ENCODE results near the gene MIDN.

DNA sequence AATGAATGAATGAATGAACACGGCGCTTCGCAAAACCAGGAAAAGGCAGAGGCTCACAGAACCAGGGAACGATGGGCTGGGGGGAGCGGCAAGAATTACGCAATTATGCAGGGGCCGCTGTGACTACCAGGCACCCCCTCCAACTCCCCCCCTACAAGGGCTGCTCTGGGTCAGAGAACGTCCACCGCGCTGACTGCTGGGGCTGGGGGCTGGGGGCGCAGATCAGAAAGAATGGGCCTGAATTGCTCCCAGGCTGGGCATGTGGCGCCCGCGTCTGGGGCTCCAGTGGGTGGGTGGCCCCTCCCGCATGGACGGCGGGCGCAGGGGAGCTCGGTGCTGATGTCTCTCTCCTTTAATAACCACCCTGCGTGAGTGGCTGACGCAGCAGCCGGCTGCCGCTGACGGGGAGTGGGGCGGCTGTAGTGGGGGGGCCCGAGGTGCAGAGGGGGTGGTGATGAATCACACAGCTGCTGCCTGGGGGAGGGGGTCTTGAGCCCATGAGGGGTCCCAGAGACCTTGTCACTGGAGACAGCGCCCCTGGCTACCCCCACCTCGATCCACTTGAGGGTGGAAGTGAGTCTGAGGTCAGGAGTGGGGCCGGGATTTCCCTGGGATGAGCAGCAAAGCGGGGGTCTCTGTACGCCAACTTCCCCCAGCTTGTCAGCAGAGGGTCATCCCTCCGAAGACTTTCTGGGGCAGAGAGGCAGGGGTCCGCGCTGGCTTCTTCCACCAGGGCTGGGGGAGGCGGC, 19.3 kb downstream of the MIDN start:
- no peak for TF ChIP-seq POLR2A (IDR thresholded peaks at IDR 0.05; ENCODE audit: low read length)
- TF ChIP-seq GATA1 (IDR thresholded peaks at IDR 0.05; ENCODE audit: low read depth, low read length) = no peak
